ENCODE measurements around the gene KCP.

Gene KCP

DNA sequence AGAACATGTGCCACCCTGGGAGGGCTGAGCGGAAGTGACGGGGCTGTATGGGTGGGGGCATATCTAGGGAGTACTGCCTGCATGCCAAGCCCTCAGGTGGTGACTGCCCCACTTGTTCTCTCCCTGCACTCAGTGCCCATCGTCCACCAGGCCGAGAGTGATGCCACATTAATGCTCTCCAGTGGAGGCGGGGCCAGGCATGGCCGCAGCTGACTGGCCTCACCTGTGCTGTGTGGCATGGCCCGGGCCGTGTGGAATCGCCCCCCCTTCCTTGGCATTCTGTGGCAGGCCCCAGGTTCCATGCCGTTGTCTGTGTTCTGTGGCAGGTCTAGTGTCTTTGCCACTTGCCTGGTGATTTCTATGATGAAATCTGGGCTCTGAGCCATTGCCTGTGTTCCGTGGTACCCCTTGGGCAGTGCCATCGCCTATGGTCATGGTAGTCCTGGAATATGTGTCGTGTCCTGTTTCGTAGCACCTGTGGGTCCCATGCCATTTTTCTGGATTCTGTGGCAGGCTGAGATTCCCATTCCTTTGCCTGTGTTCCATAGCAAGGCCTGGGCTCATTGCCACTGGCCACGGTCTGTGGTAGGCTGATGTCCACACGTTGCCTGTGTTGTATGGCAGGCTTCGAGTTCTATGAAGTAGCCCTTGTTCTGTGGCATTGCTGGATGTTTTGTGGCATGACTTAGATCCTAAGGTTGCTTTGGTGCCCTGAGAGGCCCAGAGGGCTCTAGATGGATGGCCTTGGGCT is 71.4 kb downstream of the KCP start:
- TF ChIP-seq, protein P1, sequence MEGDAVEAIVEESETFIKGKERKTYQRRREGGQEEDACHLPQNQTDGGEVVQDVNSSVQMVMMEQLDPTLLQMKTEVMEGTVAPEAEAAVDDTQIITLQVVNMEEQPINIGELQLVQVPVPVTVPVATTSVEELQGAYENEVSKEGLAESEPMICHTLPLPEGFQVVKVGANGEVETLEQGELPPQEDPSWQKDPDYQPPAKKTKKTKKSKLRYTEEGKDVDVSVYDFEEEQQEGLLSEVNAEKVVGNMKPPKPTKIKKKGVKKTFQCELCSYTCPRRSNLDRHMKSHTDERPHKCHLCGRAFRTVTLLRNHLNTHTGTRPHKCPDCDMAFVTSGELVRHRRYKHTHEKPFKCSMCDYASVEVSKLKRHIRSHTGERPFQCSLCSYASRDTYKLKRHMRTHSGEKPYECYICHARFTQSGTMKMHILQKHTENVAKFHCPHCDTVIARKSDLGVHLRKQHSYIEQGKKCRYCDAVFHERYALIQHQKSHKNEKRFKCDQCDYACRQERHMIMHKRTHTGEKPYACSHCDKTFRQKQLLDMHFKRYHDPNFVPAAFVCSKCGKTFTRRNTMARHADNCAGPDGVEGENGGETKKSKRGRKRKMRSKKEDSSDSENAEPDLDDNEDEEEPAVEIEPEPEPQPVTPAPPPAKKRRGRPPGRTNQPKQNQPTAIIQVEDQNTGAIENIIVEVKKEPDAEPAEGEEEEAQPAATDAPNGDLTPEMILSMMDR (IDR thresholded peaks at IDR 0.05): no peak
- TF ChIP-seq ZFX (IDR thresholded peaks at IDR 0.05; ENCODE audit: borderline replicate concordance): no peak
- H3K27ac ChIP-seq: no peak overlapping the region

DNA sequence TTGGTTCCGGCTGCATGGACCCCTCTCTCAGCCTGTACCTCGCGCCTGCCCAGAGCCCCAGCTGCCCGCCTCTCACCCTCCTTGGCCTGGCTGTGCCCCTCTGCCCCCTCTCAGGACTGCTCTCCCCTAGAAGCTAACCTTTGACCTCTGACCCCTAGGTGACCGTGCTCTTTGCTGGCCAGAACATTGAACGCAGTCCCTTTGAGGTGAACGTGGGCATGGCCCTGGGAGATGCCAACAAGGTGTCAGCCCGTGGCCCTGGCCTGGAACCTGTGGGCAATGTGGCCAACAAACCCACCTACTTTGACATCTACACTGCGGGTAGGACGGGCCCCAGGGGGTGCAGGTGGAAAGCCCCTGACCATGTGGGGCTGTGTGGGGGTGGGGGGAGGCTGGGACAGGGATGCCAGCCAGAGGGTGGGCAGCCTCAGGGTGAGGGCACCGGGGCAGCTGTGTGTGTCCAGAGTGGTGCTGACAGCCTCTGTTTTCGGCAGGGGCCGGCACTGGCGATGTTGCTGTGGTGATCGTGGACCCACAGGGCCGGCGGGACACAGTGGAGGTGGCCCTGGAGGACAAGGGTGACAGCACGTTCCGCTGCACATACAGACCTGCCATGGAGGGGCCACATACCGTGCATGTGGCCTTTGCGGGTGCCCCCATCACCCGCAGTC is 72.3 kb downstream of the KCP start:
- no peak overlapping the region for H3K27ac ChIP-seq
- TF ChIP-seq, protein P1 (IDR thresholded peaks at IDR 0.05): no peak
- no peak for TF ChIP-seq ZFX (IDR thresholded peaks at IDR 0.05; ENCODE audit: borderline replicate concordance)

DNA sequence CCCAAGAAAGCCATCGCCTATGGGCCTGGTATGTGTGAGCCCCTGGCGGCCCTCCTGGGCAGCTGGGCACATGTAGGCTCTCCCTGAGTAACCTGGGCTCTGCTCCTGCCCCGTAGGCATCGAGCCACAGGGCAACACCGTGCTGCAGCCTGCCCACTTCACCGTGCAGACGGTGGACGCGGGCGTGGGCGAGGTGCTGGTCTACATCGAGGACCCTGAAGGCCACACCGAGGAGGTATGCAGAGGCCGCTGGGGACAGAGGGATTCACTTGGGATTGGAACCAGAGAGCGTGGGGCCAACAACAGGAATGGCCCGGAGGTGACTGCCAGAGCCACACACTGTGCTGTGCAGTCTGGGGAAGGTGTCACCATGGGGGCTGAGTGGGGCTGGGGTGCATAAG is 73.0 kb downstream of the KCP start:
- TF ChIP-seq, protein P1 (IDR thresholded peaks at IDR 0.05): no peak
- no peak for TF ChIP-seq ZFX (IDR thresholded peaks at IDR 0.05; ENCODE audit: borderline replicate concordance)

DNA sequence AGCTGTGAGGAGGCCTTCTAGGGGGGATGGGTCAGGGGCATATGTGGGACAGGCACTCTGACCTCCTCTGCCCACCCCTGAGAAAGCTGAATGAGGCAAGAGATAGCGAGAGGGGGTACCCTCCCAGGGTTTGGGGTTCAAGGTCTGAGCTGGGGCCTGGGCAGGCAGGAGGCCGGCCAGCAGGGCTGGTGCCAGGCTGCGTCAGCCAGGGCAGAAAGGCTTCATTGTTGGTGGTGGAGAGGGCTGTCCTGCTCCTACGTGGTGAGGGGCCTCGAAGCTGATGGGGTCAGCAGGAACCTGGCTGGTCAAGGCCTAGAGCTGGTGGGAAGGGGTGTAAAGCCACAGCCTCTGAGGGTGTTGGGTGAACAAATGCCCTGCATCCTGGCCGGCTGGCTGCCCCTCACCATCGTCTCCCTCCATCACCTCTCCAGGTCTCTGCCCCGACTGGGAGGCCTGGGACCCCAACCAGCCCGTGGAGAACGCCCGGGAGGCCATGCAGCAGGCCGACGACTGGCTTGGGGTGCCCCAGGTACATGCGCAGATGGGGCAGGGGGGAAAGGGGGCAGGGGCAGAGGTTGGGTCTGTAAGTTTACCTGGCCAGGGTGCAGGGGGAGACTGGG is 73.7 kb downstream of the KCP start:
- no peak overlapping the region for H3K27ac ChIP-seq
- no peak for TF ChIP-seq ZFX (IDR thresholded peaks at IDR 0.05; ENCODE audit: borderline replicate concordance)
- TF ChIP-seq, protein P1 (IDR thresholded peaks at IDR 0.05): no peak

More for the DNA sequence above, 73.0 kb downstream of the KCP start:
- no peak overlapping the region for H3K27ac ChIP-seq

DNA sequence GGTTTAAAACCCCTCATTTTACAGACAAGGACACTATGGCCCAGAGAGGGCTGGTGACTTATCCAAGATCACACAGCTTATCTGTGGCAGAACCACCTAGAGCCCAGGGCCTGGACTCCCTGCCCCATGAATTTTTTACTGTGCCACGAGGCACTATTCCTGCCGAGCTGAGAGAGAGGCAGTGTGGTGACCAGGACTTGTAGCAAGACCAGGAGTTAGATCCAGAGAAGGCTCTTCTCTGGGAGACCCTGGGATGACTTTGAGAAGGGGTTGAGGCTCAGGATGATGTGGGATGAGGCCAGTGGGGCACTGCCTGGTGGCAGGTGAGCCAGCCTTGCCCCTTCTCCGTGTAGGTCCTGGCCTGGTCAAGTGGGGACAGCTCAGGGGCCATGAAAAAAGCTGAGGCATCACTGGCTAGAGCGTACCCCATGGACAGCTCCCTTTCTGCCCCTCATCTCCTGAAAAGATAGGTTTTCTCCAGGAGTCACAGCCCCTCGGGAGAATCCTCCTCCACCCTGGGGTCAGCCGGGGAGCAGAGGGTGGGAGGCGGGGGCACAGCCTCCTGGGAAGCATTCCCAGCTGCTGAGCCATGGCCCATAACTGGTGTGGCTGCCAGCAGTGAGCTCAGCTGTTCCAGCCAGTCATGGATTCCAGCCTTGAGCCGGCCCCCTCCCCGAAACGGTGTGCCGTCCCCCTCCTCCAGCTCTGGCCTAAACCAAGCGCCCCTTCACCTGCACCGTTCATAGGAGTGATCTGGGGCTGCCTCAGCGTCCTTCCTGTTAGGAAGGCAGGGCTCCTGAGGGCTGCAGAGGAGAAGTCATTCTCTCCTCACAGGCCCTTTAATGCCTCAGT is 74.5 kb downstream of the KCP start:
- TF ChIP-seq ZFX (IDR thresholded peaks at IDR 0.05; ENCODE audit: borderline replicate concordance): no peak
- TF ChIP-seq, protein P1 (IDR thresholded peaks at IDR 0.05): no peak
- H3K27ac ChIP-seq: no peak overlapping the region

DNA sequence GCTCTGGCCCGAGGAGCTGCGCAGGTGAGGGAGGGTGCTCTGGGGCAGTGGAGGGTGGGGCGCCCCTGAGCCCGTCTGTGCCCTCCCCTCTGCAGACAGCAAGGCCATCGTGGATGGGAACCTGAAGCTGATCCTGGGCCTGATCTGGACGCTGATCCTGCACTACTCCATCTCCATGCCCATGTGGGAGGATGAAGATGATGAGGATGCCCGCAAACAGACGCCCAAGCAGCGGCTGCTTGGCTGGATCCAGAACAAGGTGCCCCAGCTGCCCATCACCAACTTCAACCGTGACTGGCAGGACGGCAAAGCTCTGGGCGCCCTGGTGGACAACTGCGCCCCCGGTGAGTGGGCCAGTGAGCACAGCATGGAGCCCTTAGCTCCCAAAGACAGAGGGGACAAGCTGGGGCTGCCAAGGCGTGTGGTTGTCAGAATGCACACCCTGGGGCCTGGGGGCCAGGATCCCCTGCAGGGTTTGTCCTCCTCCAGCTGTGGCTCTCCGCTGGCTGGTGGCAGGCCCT is 75.2 kb downstream of the KCP start:
- H3K27ac ChIP-seq: no peak overlapping the region
- TF ChIP-seq, protein P1 (IDR thresholded peaks at IDR 0.05): no peak
- no peak for TF ChIP-seq ZFX (IDR thresholded peaks at IDR 0.05; ENCODE audit: borderline replicate concordance)

Data from 22Rv1 (cell line).